ENCODE data around the gene MED12L.
A peak's percentile ranks its signal among the peaks of the same experiment; 100 is the strongest.

MED12L gene

GRCh38 chr3:151289445-151289844 lies 204.0 kb downstream of the MED12L start:
- ATAC-seq (no peak), DNase-seq (no peak)

GRCh38 chr3:151290673-151291072 lies 205.2 kb downstream of the MED12L start:
- ATAC-seq, result no peak
- DNase-seq, result no peak

- ATAC-seq, result no peak
- DNase-seq, result no peak
Observed at GRCh38 chr3:151293127-151293526, 207.7 kb downstream of the MED12L start.

- DNase-seq (no peak), ATAC-seq (no peak)
Observed at GRCh38 chr3:151296226-151296625, 210.8 kb downstream of the MED12L start.

GRCh38 chr3:151297429-151297828 lies 212.0 kb downstream of the MED12L start:
- ATAC-seq, result no peak
- no peak for DNase-seq

GRCh38 chr3:151299006-151299405 lies 213.5 kb downstream of the MED12L start:
- no peak for DNase-seq
- no peak for ATAC-seq

- no peak for ATAC-seq
- DNase-seq, result no peak
Observed at GRCh38 chr3:151300539-151300938, 215.1 kb downstream of the MED12L start.

- peak; percentile 26 for ATAC-seq
- DNase-seq, result no peak
Observed at GRCh38 chr3:151301787-151302186, 216.3 kb downstream of the MED12L start.

GRCh38 chr3:151303751-151304150 lies 218.3 kb downstream of the MED12L start:
- ATAC-seq (no peak), DNase-seq (no peak)

- DNase-seq, result peak; percentile 21
Observed at GRCh38 chr3:151305060-151305774, 219.8 kb downstream of the MED12L start.

GRCh38 chr3:151305775-151306151 lies 220.3 kb downstream of the MED12L start:
- DNase-seq, result no peak

More at GRCh38 chr3:151305060-151305774, 219.8 kb downstream of the MED12L start:
- ATAC-seq, result peak; percentile 86

GRCh38 chr3:151306168-151306810 lies 220.8 kb downstream of the MED12L start:
- DNase-seq (no peak), ATAC-seq (peak; percentile 5)

More at GRCh38 chr3:151305775-151306151, 220.3 kb downstream of the MED12L start:
- no peak for ATAC-seq

- DNase-seq (no peak), ATAC-seq (no peak)
Observed at GRCh38 chr3:151307131-151307530, 221.7 kb downstream of the MED12L start.

- DNase-seq, result no peak
- ATAC-seq, result no peak
Observed at GRCh38 chr3:151307583-151308488, 222.4 kb downstream of the MED12L start.

- DNase-seq (no peak), ATAC-seq (no peak)
Observed at GRCh38 chr3:151309566-151309965, 224.1 kb downstream of the MED12L start.

GRCh38 chr3:151312972-151313371 lies 227.5 kb downstream of the MED12L start:
- no peak for DNase-seq
- ATAC-seq, result no peak

GRCh38 chr3:151314137-151314536 lies 228.7 kb downstream of the MED12L start:
- DNase-seq (no peak), ATAC-seq (no peak)

- DNase-seq (no peak), ATAC-seq (no peak)
Observed at GRCh38 chr3:151314593-151314992, 229.1 kb downstream of the MED12L start.

GRCh38 chr3:151315136-151315535 lies 229.7 kb downstream of the MED12L start:
- ATAC-seq (no peak), DNase-seq (no peak)

GRCh38 chr3:151315846-151316245 lies 230.4 kb downstream of the MED12L start:
- ATAC-seq (no peak), DNase-seq (no peak)

- DNase-seq, result peak; percentile 10
Observed at GRCh38 chr3:151316267-151316991, 231.0 kb downstream of the MED12L start, which contains the start of gene GPR87. Gene GPR87, minus strand, starts transcription at chr3:151316820. Its CDS starts 16,720 bp downstream, at chr3:151300100.

GRCh38 chr3:151318313-151318712 lies 232.8 kb downstream of the MED12L start:
- DNase-seq (no peak), ATAC-seq (no peak)

More at GRCh38 chr3:151316267-151316991, 231.0 kb downstream of the MED12L start, which contains the start of gene GPR87:
- ATAC-seq, result peak; percentile 85
